Fibroblast of lung (primary cell): Measurements from ENCODE around the gene MYOM1. TPM values are rescaled to one million over a fixed set of nuclear protein-coding genes. Genes with fewer than 3 reads are reported as not detected.
"Not testable (repeated sequence)": the region's sequence is repeated elsewhere in the genome, so short reads cannot be mapped to it uniquely, and the experiment has no call there.

ENCODE experiments used
- DNase-seq, 2 donors: peaks; one replicate each; pipeline versions ENCODE4 v3.0.0 to v3.0.0-alpha.2; 2010; ENCODE audit warnings: low read depth in 2 of 2
- H2AFZ ChIP-seq: 2 replicates; pipeline ENCODE4 v1.5.1; 2012; ENCODE audit warnings: low read length, control low read depth, inconsistent platforms
- H3K27ac ChIP-seq: 2 replicates; pipeline ENCODE4 v1.5.1; 2011; ENCODE audit warnings: low read length, control low read depth; ENCODE audit not compliant: insufficient read depth
- H3K27me3 ChIP-seq: 2 replicates; pipeline ENCODE4 v1.5.1; 2011; ENCODE audit warnings: mild to moderate bottlenecking, low read length; ENCODE audit not compliant: control insufficient read depth, insufficient read depth
- H3K36me3 ChIP-seq: 2 replicates; pipeline ENCODE4 v1.5.1; 2011; ENCODE audit warnings: low read length; ENCODE audit not compliant: control insufficient read depth, insufficient read depth
- H3K4me1 ChIP-seq: 2 replicates; pipeline ENCODE4 v1.5.1; 2011; ENCODE audit warnings: low read length; ENCODE audit not compliant: control insufficient read depth, insufficient read depth; ENCODE audit errors: extremely low read depth
- H3K4me2 ChIP-seq: 2 replicates; pipeline ENCODE4 v1.5.1; 2011; ENCODE audit warnings: low read length, control low read depth; ENCODE audit not compliant: insufficient read depth; ENCODE audit errors: extremely low read depth
- H3K4me3 ChIP-seq, 4 experiments: fragments of 200-600 bp in 1 of 4; sonication (generic) in 1 of 4; replicated peaks in 1 of 4; 2 replicates each; pipeline ENCODE4 v1.5.1; 2011 to 2016; ENCODE audit warnings: low read length in 4 of 4, low read depth in 3 of 4, mild to moderate bottlenecking in 3 of 4, control low read depth in 2 of 4, inconsistent platforms in 1 of 4, mixed read lengths in 1 of 4; ENCODE audit not compliant: insufficient read depth in 1 of 4; ENCODE audit errors: control extremely low read depth in 1 of 4
- H3K79me2 ChIP-seq: 2 replicates; pipeline ENCODE4 v1.5.1; 2012; ENCODE audit warnings: mild to moderate bottlenecking, low read length, inconsistent platforms; ENCODE audit not compliant: control insufficient read depth, insufficient read depth
- H3K9ac ChIP-seq: 2 replicates; pipeline ENCODE4 v1.5.1; 2011; ENCODE audit warnings: mild to moderate bottlenecking, low read length, control low read depth; ENCODE audit not compliant: insufficient read depth
- H3K9me3 ChIP-seq: 2 replicates; pipeline ENCODE4 v1.5.1; 2012; ENCODE audit warnings: low read depth, low read length; ENCODE audit not compliant: control insufficient read depth, insufficient read depth
- H4K20me1 ChIP-seq: 2 replicates; pipeline ENCODE4 v1.5.1; 2011; ENCODE audit warnings: low read length; ENCODE audit not compliant: control insufficient read depth, insufficient read depth; ENCODE audit errors: extremely low read depth
- polyA plus RNA-seq, 2 donors: library from polyadenylated mRNA; depleted of rRNA in 1 of 2; stranded (reverse) in 1 of 2; unstranded in 1 of 2; fragments of >200 nt; gene quantifications; 2 replicates each; pipeline ENCODE4 v1.2.1, GENCODE V29; 2011 to 2012; ENCODE audit warnings: missing spikeins in 1 of 2
- total RNA-seq: library from RNA; depleted of rRNA; stranded (reverse); fragments of >200 nt; gene quantifications from 2 replicates; pipeline ENCODE4 v1.2.1, GENCODE V29; 2014
- TF ChIP-seq, protein P1 (sequence below), 2 donors: IDR thresholded peaks in 1 of 2; conservative IDR thresholded peaks in 1 of 2; 1 replicate in 1 of 2; 2 replicates in 1 of 2; pipeline ENCODE4 v1.5.1; 2011 to 2012; ENCODE audit warnings: low read length in 2 of 2, control low read depth in 1 of 2, inconsistent platforms in 1 of 2, low read depth in 1 of 2, mild to moderate bottlenecking in 1 of 2

Gene MYOM1
- total and polyA plus RNA-seq, 2 donors (not counting 1 experiment from before 2014, with no cell fraction given): 0.07 to 0.83 TPM

DNA sequence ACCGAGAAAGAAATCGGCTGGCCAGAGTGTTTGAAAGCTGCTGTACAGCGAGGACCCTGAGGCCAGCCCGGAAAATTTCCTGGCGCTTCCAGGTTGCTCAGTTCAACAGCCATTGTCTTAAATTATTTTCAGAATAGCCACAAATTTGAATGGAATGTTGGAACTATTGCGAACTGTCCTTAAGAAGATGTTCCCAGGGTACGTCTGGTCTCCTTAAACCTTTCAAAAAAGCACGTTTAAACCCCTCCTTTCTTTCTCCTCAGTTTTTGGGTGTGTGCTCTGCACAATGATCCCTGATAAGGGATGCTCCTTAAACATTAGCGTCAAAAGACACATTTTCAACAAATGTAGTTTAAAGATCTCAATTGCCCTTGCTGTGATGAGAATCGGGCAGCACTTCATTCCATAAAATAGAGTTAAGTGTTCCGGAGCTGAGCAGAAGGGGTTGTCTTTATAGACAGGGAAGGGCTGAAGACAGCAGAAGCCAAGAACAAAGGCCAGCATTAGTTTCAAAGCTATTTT lies 192.3 kb downstream of the MYOM1 start:
- TF ChIP-seq, protein P1, sequence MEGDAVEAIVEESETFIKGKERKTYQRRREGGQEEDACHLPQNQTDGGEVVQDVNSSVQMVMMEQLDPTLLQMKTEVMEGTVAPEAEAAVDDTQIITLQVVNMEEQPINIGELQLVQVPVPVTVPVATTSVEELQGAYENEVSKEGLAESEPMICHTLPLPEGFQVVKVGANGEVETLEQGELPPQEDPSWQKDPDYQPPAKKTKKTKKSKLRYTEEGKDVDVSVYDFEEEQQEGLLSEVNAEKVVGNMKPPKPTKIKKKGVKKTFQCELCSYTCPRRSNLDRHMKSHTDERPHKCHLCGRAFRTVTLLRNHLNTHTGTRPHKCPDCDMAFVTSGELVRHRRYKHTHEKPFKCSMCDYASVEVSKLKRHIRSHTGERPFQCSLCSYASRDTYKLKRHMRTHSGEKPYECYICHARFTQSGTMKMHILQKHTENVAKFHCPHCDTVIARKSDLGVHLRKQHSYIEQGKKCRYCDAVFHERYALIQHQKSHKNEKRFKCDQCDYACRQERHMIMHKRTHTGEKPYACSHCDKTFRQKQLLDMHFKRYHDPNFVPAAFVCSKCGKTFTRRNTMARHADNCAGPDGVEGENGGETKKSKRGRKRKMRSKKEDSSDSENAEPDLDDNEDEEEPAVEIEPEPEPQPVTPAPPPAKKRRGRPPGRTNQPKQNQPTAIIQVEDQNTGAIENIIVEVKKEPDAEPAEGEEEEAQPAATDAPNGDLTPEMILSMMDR (conservative IDR thresholded peaks at IDR 0.05 in 1 of 2, IDR thresholded peaks at IDR 0.05 in 1 of 2; ENCODE audit: low read depth in 1 of 2, low read length in 2 of 2): no peak
- H3K9me3 ChIP-seq: no peaks in the 10 kb centered on the region
- H3K4me3 ChIP-seq: no peak overlapping the region
- H3K27me3 ChIP-seq: no peaks in the 10 kb centered on the region
- H3K4me1 ChIP-seq: no peaks in the 10 kb centered on the region
- H3K79me2 ChIP-seq: no peaks in the 10 kb centered on the region
- H3K4me2 ChIP-seq: no peak overlapping the region
- H3K36me3 ChIP-seq: no peaks in the 10 kb centered on the region
- no peaks in the 10 kb centered on the region for H4K20me1 ChIP-seq
- no peak overlapping the region for H3K27ac ChIP-seq
- H2AFZ ChIP-seq: peak overlapping the region; percentile 17
- H3K9ac ChIP-seq: no peak overlapping the region
- no peak for DNase-seq

DNA sequence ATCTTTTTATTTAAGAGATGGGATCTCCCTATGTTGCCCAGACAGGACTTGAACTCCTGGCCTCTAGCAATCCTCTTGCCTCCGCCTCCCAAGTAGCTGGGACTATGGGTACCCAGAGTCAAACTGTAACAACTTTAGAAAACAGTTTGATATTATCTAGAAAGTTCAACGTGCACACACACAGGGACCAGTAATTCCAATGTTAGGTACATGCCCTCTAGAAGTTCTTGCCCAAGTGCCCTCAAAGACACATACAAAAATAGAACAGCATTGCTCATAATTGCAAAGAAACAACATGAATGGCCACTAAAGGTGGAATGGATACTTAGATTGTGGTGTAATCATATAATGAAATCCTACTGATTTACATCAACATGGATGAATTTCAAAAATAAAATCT lies 194.2 kb downstream of the MYOM1 start:
- H3K36me3 ChIP-seq: no peaks in the 10 kb centered on the region
- H3K9me3 ChIP-seq: no peaks in the 10 kb centered on the region
- H2AFZ ChIP-seq: no peak overlapping the region
- H3K4me2 ChIP-seq: no peak overlapping the region
- no peak overlapping the region for H3K27ac ChIP-seq
- no peaks in the 10 kb centered on the region for H3K27me3 ChIP-seq
- H3K9ac ChIP-seq: no peak overlapping the region
- no peaks in the 10 kb centered on the region for H4K20me1 ChIP-seq
- H3K4me1 ChIP-seq: no peaks in the 10 kb centered on the region
- no peaks in the 10 kb centered on the region for H3K79me2 ChIP-seq
- DNase-seq: no peak
- no peak overlapping the region for H3K4me3 ChIP-seq
- TF ChIP-seq, protein P1 (conservative IDR thresholded peaks at IDR 0.05 in 1 of 2, IDR thresholded peaks at IDR 0.05 in 1 of 2; ENCODE audit: low read depth in 1 of 2, low read length in 2 of 2): no peak

DNA sequence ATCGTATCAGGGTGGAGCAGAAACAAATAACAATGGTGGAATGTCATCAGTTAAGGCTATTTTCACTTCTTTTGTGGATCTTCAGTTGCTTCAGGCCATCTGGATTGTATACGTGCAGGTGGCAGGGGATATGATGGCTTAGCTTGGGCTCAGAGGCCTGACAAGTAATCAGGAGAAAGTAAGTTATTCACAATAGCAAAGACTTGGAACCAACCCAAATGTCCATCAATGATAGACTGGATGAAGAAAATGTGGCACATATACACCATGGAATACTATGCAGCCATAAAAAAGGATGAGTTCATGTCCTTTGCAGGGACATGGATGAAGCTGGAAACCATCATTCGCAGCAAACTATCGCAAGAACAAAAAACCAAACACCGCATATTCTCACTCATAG lies 196.2 kb downstream of the MYOM1 start:
- H3K27me3 ChIP-seq, H2AFZ ChIP-seq, H3K36me3 ChIP-seq, H3K27ac ChIP-seq, H3K4me2 ChIP-seq, H3K4me3 ChIP-seq, H3K9ac ChIP-seq, DNase-seq, H3K79me2 ChIP-seq, H3K9me3 ChIP-seq, H3K4me1 ChIP-seq, H4K20me1 ChIP-seq: not testable (repeated sequence)

Other genes with a start within 250 kb of the MYOM1 start
- 36.7 and 51.0 TPM in 2 replicates for gene LPIN2, start 206.8 kb downstream of the MYOM1 start, total RNA-seq
- 46.9 and 58.1 TPM in 2 replicates for gene LPIN2, start 206.8 kb downstream of the MYOM1 start, polyA plus RNA-seq
- gene MYL12A, start 27.8 kb upstream of the MYOM1 start, total RNA-seq: 499 and 826 TPM in 2 replicates
- 985 and 1,436 TPM in 2 replicates for gene MYL12A, start 27.8 kb upstream of the MYOM1 start, polyA plus RNA-seq
- gene MYL12B, start 42.2 kb upstream of the MYOM1 start, total RNA-seq: 259 and 473 TPM in 2 replicates
- gene MYL12B, start 42.2 kb upstream of the MYOM1 start, polyA plus RNA-seq: 874 and 1,122 TPM in 2 replicates
- 157 and 163 TPM in 2 replicates for gene TGIF1, start 230.2 kb upstream of the MYOM1 start, total RNA-seq
- gene TGIF1, start 230.2 kb upstream of the MYOM1 start, polyA plus RNA-seq: 64.7 and 100 TPM in 2 replicates